Ammon's horn (tissue), 1 donor: Measurements from ENCODE around the gene PIP4K2A.
"Not testable (repeated sequence)": the region's sequence is repeated elsewhere in the genome, so short reads cannot be mapped to it uniquely, and the experiment has no call there.

Experiments
- DNase-seq: peaks from one replicate; pipeline ENCODE4 v3.0.0-alpha.2; 2016; ENCODE audit warnings: low spot score

The PIP4K2A gene

DNA sequence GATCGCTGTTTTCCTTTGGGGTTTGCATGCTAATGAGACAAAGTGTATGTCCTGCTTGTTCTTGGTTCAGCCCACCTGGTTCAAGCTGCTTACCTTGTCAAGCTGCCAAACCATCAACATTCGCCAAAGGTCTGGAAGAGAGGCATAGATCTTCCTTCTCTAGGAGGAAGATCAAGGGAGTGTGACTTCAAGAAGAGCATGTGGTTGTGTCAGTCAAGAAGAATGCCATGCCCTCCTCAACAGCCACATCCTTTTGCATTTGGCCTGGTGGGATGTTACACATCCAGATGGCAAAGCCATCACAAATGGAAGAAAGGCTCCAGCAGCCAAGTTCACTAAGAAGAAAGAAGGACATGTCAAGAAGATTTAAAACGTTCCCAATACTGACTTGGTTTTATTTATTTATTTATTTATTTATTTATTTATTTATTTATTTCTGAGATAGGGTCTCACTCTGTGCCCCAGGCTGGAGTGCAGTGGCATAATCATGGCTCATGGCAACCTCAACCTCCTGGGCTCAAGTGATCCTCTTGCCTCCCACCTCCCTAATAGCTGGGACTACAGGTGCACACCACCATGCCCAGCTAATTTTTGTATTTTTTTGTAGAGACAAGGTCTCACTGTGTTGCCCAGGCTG is 5.1 kb upstream of the PIP4K2A start:
- no peak for DNase-seq

DNA sequence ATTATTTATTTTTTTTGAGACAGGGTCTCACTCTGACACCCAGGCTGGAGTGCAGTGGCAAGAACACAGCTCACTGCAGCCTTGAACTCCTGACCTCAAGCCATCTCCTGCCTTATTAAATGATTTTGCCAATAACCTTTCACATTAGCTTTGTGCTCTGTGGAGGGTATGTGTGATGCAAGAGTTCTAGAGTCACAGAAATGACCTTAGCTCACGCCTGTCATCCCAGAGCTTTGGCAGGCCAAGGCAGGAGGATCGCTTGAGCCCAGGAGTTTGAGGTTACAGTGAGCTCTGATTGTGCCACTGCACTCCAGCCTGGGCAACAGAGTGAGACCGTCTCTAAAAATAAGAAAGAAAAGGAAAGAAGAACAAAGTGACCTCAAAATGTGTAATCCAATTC is 4.3 kb upstream of the PIP4K2A start:
- DNase-seq = not testable (repeated sequence)

DNA sequence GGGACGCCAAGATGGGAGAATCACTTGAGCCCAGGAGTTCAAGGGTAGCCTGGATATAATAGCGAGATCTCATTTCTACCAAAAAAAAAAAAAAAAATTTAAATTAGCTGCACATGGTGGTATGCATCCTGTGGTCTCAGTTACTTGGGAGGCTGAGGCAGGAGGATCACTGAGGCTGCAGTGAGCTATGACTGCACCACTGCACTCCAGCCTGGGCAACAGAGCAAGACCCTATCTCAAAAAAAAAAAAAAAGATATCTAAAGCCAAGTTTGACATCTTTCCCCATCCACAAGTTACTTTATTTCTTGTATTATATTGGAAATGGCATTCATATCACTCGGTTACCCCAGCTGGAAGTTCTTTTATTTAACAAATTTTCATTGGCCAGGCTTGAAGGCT is 3.4 kb upstream of the PIP4K2A start:
- no peak for DNase-seq

DNA sequence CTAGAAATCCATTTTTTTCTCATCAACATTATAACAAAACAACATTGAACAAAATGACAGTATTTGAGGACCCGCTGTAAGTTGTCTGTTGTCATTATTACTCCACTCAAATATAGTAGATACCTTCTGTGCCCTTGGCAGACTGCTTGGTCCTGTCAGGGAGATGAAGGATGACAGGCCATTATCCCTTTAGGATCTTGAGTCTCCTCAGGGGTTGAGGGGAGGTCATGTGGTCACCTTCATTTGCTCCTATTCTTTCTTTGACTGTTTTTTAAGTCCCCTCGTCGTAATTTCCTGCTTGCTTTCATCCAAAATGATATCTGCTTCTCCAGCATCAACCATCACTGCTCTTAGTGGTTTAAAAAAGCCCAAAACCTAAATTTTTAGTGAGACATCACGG is 2.6 kb upstream of the PIP4K2A start:
- DNase-seq = no peak

DNA sequence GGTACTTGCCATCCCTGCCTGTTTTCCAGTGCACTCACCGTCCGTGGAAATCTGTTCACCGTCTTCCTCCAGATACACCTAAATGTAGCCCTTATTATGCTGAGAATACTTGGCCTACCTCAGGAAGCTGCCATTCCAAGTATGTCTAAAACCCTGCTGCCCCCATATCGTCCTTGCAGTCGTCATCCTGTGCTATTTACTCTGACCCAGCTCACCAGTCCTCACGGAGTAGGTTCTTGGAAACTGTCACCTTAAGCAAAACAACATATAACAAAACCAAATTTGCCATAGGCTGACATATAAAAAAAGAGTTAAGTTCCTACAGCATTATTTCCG is 880 bp upstream of the PIP4K2A start:
- DNase-seq = no peak

DNA sequence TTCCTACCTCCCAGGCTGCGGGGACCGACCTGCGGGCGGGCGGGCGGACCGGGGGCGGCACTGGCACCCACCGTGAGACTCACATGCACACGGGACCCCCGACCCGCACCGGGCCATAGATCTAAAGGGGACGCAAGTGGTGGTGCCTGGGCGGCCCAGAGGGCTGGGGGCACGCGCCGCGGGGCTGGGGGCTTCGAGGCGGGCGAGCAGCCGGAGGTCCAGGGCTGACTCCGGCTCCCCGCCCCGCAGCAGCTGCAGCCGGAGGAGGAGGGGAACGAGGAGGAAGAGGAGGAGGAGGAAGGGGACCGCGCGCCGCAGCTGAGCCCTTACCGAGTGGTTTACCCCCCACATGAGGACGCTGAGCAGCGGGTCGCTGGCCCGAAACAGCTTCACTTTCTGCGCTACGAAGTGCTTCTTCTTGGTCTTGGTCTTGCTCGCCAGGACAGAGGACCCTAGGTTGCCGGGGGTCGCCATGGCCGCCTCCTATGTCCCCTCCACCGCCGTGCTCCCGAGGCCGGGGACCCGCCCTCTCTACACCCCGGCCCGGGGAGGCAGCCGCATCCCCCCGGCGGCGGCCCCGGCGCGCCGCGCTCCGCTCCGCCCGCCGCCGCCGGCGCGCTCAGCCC is 412 bp downstream of the PIP4K2A start:
- DNase-seq = peak; percentile 47

DNA sequence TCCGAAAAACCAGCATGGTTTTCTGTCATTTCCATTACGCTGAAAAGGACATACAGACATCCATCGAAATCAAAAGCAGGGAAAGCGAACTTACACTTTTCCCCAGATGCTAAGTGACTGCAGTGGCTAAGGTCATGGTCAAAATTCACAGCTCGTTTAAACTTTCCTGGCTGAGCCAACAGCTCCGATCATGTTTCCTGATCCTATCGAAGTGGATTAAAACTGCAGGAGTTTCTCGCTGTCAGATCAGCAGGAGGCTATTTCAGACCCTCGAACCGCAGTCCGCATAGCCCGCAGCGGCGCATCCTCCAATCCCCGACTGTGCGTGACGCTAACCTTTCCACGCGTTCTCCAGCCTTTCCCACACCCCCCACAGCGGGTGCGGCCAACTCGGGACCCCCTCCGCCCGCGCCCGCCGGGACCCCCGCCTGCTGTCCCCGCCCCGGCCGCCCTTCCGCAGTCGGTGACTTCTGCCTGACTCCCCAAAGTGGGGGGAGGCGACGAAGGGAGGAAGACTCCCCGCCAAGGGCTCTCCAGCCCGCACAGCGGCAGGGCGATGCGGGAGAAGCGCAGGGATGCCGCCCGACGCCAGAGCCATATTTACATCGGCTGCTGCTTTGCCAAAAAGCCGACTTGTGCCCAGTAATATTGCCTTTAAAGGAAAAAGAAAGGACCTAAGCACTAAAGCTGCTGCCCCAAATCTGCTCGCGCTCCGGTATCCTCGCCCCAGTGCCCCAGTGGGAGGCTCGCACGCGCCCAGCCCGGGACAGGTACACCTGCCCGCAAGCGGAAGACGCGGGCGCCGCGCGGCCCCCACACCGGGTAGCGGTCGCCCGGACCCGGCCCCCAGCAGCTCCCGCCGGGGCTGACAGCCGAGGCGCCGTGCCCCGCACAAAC is 1.2 kb downstream of the PIP4K2A start:
- DNase-seq = no peak

DNA sequence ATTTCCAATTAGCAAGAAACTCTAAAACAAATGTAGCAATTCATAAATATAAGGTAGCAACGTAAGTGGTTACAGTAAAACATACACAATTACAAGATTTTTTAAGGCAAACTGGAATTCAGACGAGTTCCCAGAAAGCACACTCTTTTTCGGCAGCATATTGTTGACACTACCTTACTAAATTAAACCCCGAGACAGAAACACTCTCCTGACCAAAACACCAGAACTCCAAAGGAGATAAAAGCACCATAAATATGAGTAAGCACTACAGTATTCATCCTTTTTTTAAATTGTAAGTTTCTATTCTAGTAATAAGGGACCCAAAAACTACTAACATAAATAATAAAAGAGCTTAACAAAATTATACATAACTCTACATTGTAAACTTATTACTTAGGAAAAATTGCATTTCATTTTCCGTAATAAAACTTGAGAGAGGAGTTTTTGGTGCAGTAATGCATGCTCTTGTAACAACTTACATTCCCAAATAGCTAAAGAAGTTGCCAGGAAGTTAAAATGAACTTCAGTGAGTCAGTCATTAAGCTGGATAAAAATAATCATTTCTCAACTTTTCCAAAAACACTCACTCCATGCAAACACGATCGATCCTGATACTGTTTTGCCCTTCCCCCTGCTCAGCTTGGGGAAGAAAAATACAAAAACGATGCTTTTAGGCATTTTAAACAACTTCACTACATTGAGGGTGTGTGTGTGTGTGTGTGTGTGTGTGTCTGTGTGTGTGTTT is 2.0 kb downstream of the PIP4K2A start:
- DNase-seq = no peak

DNA sequence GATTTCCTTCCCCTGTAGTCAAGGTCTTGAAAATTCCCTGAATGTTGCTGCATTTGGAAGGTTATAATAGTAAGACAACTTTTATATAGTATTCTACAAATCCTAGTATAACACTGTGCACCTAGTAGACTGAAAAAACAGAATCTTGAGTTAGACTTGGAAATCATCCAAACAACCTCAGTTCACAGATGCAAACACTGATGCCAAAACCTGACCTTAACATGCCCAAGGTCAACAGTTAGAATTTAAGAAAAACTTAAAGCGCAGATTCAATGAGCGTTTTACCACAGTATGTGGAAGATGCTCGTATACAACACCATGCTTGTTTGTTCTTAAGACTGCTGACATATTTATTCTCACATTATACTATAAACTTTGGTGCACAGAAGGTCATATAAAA is 3.0 kb downstream of the PIP4K2A start:
- DNase-seq = no peak

DNA sequence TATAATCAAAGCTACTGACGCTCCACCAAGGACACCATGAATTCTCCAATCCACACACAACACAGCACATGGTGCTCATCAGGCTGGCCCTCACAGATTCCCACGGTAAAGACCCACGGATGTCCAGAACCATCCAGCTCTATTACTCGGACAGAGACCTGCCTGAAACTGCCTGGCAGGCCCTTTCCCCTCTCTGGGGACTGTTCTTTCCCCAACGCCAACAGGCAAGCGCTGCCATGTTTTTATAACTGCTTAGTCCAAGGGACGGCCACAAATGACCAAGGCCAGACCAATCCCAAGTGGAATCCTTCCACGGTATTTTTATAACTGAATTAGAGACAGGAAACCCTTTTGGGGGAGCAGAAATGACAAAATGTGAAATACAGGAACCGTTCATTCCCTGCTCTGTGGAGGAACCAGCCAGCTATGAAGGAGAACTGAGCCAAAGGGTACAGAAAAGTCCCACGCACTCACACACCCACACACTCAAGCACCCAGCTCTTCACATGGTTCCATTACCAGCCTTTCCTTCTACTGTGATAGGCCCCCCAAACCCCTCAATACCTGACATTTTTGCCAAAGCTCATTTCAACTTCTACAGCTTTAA is 4.1 kb downstream of the PIP4K2A start:
- DNase-seq = peak; percentile 42

DNA sequence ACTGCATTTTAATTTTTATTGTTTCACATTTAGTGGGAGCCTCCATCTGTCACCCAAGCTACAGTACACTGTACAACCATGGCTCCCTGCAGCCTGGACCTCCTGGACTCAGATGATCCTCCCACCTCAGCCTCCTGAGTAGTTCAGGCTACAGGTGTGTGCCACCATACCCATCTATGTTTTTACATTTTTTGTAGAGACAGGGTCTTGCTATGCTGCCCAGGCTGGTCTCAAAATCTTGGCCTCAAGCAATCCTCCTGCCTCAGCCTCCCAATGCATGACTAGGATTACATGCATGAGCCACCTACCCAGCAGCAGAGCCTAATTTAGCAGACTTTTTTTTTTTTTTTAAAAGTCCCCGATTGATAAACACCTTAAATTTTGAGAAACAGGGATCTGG is 5.6 kb downstream of the PIP4K2A start:
- no peak for DNase-seq

DNA sequence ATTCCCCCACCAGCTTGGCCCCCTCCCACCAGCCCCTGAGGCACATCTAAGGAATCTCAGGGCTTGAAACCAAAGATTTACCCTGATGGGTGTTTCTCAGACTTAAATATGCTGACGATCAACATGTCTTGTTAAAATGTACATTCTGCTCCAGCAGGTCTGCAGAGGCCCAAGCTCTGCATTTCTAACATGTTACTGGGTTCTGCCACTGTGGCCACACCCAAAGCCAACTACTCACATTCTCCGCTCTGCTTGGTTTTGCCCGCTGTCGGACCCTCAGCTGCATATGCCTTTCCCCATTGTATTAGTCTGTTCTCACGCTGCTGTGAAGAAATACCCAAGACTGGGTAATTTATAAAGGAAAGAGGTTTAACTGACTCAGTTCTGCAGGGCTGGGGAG is 8.9 kb downstream of the PIP4K2A start:
- DNase-seq = no peak

DNA sequence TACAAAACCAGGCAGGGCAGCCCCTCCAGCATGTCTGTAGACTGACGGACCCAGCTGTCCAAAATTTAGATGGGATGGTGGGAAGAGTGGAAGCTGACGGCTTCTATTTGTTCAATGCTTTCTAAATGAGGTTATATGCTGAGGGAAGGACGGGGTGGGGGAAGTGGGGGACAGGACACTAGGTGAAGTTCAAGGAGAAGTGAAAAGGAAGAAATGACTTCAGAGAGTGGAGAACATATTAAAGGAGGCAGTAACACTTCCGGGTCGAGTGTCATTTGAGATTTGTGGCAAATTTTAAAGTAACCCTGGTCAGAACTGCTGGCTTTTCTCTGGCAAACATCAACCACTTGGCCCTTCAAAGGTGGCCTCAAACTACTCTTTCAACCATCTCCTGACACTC is 9.4 kb downstream of the PIP4K2A start:
- no peak for DNase-seq

DNA sequence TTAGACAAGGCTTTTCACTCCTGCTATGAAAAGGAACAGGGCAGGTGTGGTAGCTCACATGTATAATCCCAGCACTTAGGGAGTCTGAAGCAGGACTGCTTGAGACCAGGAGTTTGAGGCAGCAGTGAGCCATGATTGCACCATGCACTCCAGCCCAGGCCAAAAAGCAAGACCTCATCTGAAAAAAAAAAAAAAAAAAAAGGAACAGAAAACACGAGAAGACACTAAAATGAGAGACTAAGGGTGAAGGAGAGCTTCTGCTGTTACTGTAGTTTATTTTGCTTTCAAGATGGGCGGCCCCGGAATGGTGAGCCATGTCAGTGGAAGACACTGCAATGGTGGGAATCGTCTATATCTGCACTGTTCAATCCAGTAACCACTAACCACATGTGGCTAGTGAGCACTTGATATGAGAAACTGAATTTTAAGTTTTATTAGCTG is 9.9 kb downstream of the PIP4K2A start:
- no peak for DNase-seq

DNA sequence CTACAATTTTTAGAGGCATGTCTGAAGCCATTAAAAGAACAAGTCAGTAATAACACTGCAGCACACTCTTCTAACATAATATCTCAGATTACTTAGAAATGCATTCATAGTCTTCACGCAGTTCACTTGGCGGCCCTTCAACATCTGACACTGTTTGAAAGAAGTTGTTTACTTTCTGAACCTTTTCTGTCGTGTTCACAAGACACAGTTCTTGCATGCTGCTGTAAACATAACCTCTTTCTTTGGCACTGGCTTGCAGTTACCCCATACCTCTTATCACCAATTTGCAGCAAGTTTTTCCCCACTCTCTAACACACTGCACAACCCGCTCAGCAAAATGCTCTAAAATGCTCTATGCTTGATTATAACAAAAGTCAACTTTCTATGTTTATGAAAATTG is 12.0 kb downstream of the PIP4K2A start:
- no peak for DNase-seq

DNA sequence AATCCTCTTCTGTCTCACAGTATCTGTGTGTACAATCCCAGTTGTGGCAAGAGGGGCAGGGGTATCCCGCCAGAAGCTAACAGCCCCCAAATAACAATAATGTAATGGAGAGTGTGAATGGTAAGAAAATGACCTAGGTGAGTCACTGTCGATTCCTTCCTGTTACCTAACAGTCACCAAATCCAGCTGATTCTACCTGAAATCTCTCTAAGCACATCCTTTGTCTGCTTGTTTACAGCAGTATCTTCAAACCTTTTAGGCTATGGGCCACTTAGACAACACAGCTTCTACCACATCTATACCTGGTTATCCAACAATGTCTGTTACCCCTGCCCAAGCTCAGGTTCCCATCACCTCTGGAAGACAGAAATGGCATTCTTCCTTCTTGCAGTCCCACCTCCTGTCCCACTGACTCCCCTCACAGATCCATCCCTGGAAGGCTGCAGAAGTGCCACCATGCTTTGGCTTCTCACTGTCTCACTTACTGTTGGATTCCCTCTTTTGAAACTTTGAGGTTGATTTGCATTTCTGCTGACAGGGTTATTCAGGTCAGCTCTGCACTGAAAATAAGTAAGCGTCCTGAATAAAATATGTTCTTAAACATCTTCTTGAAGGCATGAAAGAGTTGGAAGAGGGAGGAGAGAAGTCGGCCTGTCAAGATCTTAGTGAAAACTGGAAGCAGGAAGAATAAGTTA is 13.1 kb downstream of the PIP4K2A start:
- DNase-seq = no peak

DNA sequence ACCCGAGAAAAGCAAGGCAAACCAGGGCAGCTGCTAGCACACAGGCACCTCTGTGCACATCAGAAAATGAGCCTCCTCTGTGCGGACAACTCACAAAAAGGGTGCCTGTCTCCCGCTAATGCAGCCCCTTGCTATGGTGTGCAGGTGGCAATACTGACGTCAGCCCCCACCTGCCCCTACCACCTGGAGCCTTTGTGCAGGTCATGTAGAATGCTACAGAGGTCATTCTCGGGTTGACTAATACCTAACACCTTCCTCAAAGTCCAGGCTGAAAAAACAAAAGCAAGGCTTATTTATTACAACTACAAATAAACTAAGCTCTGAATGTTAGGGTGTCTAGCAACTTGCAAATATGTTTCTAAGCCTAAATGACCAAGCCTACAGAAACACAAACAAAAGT is 13.9 kb downstream of the PIP4K2A start:
- no peak for DNase-seq

DNA sequence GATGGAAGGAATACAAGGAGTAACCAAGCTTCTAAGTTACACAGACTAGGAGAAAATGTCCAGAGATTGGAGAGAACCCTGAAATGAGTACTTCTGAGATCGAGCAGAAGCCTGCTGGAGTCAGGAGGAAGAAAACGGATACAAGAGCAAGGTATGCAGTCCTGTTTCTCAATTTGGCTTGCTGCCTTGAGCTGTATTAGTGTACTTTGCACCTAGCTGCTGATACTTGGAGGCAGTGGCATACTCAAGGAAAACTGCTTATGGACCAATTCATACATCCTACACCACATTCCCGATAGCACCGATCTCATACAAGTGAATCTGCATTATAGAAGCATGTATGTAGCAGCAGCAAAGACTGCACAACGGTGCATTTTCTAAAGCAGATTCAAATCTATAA is 14.4 kb downstream of the PIP4K2A start:
- DNase-seq = no peak

DNA sequence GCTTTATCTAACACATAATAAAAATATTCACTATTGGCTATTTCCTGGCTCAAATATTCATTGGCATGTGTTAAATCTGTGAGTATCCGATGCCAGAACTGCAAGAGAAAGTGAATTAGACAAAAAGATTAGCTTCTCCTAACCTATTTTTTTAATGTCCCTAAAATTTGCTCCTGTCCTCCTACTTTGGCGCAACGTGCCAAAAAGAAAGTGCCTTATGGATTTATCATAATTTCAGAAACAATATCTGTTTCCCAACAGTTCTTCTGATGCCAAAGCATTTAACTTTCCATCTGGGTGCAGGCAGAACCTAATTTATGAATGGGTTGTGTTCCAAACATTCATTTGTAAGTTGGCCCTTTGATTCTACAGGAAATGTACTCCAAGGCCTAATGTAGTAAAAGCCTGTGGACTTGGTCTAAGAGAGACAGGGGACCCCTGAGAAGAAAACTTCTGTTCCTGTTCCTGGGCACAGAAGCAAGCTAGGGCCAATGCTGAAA is 15.4 kb downstream of the PIP4K2A start:
- no peak for DNase-seq

DNA sequence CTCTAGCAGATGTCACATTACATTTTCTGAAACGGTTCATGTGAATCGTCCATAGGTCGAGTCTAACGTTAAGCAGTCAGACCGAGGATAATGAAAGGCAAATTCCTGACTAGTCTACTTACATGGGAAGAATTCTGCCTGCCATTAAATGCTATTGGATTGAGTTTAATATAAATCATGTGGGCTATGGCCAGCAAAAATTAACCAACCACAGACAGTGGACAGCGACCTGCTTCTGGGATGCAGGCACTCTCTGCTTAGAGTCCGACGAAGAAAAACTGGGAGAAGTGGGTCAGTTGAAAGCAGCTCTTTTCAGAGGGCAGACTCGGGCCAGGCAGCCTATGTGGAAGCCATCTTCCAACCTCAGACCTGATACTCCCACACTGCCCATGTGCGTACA is 16.6 kb downstream of the PIP4K2A start:
- DNase-seq = no peak

DNA sequence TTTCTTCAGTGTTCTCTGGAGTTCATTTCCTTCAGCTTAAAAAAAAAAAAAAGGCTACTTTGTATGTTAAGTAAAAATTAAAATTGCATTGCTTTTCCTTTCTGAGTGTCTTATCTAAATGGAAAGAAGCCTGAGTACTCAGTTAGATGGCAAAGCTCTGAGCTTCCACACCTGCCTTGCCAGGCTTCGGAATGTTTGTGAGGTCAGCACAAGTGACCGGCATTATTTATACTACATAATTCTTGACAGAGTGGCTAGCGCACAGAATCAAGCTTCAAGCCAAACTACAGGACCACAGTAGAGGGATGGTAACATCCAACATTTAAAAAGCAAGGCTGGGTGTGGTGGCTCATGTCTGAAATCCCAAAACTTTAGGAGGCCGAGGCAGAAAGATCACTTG is 17.3 kb downstream of the PIP4K2A start:
- DNase-seq = no peak
